GM21723 (cell line): Measurements from ENCODE around the gene NHEJ1.

Experiments
- ATAC-seq: cut with Tn5 transposase; IDR thresholded peaks from one replicate; pipeline ENCODE4 v1.9.1; 2021; ENCODE audit warnings: mild to moderate bottlenecking, moderate library complexity; ENCODE audit not compliant: unreplicated experiment

Gene NHEJ1

DNA sequence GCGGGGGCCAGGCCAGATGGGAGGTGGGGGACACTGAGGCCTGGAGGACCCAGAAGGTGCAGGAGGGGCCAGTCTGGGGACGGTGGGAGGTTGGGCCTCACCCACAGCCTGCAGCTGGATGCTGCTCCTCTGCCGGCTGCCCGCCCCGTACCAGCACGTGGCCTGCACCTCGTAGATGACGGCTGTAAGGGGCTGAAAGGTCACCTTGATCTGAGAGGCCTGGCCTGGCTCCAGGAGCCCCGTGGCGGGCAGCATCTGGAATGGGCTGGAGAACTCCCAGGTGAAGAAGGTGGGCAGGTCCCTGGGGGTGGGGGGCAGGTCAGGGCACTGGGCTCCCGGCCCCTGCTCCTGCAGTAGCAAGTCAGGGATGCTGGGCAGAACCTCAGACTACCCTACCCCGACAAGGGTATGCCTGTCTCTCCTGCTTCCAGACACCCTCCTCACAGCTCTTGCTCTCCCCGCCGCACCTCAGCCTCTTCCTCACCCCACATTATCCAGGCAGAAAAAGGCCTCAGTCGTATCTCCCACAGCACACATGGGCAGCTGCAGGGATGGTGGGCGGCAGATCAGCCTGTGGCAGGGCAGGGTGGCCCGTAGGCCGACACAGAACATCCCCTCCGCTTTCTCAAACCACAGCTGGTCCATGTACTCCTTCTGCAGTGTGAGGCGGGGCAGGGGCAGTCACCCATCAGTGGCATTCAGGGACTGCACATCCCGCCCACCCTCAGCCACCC, 129.4 kb downstream of the NHEJ1 start:
- no peak for ATAC-seq

DNA sequence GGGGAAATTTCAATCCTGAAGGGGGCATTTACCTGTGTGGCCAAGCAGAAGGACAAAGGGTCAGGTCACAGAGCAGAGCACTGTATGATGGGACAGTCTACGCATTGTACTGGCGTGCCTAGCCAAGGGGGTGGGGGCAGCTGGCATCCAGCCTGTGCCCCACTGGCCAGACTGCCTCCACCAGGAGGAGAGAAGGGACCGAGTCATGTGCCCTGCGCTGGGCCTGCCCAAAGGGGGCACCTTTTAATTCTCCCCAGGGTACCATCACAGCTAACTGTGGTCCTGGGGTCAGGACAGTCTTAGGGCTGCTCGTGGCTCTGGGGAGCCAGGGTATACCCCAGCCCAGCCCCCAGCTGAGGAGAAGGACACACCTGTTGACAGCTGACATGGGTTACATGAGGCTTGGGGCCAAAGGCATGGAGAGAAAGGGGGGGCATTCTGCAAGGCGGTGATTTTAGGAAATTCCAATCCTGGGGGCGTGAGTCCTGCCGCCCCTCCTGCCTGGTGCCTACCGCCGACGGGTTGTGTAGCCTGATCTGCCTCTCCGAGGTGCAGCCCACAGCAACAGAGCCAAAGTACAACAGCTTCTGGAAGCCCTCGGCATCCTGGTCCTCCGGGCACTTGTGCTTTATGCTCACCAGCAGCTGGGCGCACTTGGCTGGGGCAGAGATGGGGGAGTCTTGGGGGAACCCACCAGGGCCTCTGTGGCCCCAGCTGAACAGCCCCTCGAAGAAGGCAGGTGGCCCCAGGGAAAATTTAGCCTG, 130.3 kb downstream of the NHEJ1 start:
- no peak for ATAC-seq

DNA sequence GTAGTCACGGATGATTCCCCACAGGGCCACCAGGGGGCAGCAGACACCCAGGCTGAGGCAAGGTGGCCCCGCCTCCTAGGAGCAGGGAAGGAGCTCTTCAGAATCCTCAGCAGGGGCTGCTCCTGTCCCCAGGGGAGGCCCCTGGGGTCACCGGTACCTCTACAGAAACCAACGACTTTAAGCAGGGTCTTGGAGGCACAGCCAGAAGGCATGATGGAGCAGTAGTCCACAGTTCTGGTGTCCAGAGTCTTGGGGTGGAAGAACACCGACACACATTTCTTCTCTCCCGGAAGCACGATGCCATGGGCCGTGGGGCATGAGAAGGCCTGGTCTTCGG, 130.8 kb downstream of the NHEJ1 start:
- ATAC-seq = peak; percentile 86

DNA sequence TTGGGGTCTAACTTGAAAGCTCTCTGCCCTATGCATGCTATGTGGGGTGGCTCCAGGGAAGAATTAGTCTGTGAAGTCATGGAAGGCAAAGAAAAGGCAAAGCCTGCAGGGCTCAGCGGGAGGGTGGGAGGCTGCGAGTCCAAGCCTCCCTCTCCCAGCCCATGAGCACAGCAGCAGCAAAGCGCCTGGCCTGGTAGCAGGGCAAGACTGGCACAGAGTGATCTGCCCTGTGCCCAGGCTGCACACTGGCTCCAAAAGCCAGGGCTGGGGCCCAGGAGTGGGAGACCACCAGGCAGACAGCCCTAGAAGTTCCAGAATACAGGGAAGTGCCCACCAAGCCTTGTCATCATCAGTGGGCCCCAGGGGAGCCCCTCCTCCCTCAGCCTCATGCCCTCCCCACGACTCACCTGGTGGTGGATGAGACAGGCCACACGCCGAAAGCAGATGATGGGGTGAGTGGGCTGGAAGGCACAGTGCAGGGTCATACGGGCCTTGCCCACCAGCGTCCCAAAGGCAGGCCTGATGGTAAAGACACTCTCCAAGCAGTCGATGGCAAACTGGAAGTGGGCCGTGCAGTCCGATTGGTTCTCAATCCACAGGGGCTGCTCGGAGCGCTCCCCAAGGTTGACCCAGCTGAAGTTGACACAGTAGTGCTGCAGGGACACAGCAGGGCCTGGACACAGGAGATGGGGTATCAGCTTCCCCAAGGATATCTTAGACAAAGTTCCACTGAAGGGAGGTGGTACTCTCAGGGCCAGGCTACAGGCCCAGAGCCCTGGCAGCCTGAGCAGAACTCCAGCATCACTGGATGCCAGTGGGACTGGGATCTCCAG, 131.4 kb downstream of the NHEJ1 start:
- ATAC-seq = peak; percentile 27

DNA sequence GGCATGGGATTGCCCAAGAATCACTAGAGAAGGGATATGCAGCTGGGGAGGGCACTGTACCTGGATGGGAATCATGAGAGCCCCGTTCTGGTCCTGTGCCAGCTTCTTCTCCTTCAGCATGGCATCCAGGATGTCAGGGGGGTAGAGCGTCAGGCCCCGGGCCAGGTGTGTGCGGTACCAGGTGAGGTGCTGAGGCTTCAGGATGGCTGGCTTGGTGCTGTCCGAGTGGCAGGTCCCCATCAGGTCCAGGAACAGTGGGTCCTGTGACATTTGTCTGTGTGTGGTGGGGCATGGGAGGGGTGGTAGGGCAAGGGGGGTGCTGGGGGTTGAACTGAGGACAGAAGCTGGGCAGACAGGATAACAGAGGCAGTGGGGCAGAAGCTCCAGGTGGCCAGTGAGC, 132.5 kb downstream of the NHEJ1 start:
- no peak for ATAC-seq

DNA sequence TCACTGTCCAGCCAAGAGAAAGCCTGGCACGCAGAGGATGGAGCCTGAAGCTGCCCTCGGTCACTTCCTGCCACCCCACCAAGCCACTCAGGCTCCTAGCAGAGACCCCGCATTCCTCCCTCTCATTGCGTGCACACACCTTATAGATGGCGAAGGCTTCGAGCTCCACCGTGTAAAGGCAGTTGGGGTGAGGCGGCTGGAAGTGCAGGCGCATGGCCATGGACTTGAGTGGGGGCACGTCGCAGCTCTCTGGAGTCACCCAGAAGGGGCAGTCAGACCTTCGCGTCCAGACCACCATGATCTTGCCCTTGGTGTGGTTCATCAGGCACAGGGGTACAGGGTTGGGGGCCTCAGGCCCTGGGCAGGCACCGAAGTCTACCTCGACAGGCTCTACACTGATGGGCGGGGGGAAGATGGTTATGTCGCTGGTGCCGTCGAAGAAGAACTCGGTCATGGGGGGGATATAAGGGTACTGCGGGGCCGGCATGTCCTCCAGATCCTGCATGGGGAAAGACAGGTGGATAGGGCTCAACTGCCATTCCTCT, 133.0 kb downstream of the NHEJ1 start:
- no peak for ATAC-seq

DNA sequence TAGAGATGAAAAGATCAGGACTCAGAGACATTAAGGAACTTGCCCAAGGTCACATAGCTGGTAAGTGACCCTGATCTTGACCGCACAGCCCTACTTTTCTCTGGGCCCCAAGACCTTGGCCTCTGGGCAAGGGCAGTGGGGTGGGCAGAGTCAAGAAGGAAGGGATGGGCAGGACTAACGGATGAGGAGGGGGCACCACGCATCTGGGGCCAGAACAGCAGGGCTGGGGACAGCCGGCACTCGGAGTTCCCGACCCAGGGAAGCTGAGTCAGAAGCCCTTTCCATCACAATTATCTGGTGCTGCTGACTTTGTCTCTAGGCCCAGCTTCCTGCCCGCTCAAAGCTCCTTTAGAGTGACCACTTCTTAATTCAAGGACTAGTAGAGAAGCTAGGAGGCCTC, 133.7 kb downstream of the NHEJ1 start:
- no peak for ATAC-seq

DNA sequence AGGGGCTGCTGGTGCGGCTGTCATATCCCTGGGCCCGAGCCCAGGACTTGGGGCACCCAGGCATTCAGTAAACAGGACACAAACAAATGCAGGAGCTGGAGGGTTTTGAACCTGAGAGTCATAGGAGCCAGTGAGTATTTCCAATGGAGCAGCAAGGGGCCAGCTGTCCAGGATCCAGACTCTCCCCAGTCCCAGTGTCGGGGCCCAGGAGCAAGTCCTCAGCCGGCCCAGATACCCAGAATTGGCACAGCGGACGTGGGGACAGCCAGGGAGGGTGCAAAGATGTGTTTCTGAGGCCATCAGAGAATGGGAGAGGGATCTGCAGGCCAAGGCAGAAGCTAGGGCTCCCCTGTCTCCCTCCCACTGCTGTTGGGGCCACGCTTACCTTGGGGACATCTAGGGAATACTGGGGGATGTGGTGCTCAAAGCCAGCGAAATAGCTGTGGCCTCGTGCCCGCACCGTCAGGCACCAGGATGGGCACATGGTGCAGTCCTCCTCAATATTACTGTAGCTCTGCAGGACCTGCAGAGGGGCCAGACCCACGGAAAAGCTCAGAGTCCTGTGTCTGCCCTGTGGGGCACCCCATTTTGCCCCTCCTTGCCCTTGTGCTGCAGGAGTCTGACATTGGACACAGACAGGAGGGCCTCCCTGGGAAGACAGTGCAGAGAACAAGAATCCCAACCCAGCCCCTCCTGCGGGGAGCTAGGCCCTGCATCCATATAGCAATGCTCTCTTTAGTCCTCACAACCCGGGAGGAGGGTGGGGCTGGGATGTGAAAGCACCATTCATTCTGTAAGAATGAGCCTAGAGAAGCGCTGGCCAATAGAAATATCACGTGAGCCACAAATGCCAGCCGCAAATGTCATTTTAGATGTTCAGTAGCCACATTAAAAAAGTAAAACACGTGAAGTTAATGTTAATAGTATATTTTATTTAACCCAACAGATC, 134.7 kb downstream of the NHEJ1 start:
- no peak for ATAC-seq
